ENCODE data around the gene TSHZ2. TPM values are rescaled to one million over a fixed set of nuclear protein-coding genes. Genes with fewer than 3 reads are reported as not detected.

TSHZ2 gene
- total and polyA plus RNA-seq, 9 of the 15 experiments (the other 6 are each of a cell fraction or from before 2014, with no cell fraction given), result 0.03 to 0.20 (median 0.05) TPM; not detected in 4

GRCh38 chr20:53081916-53082863 is 110.0 kb downstream of the TSHZ2 start:
- no peak for DNase-seq (ENCODE audit: extremely low read depth in 1 of 4, low spot score in 3 of 4)
- Histone ChIP-seq H3K9ac (ENCODE audit: insufficient read depth in 1 of 2, low read depth in 2 of 2, low read length in 2 of 2) (no peak overlapping the region), H3K9me3 (replicated peaks; ENCODE audit: control insufficient read depth, insufficient read depth, low read depth, low read length) (no peaks in the 10 kb centered on the region), H3K4me2 (ENCODE audit: insufficient read depth, low read length) (no peak overlapping the region), H3K4me1 (replicated peaks in 1 of 2; ENCODE audit: control insufficient read depth in 2 of 2, insufficient read depth in 2 of 2, low read length in 2 of 2) (no peaks in the 10 kb centered on the region), H3K36me3 (ENCODE audit: control insufficient read depth, insufficient read depth, low read length) (no peaks in the 10 kb centered on the region), H3K27me3 (ENCODE audit: control insufficient read depth in 2 of 2, insufficient read depth in 2 of 2, low read length in 2 of 2) (peaks cover 11 to 12% of the 10 kb centered on the region in 2 experiments), H3K9me1 (ENCODE audit: control insufficient read depth, insufficient read depth, low read length) (no peaks in the 10 kb centered on the region), H3K79me2 (ENCODE audit: control insufficient read depth, insufficient read depth, low read length) (no peaks in the 10 kb centered on the region), H3K27ac (ENCODE audit: extremely low read depth, low read depth, low read length) (no peak overlapping the region), H2AFZ (ENCODE audit: low read depth, low read length) (no peak overlapping the region), H4K20me1 (replicated peaks; ENCODE audit: control insufficient read depth, insufficient read depth, low read length) (no peaks in the 10 kb centered on the region), H3K4me3 (no peak overlapping the region)
- no peak for ATAC-seq
- BruUV-seq (replicated peaks), result no TSS peak
- intact Hi-C loops (cut with micrococcal nuclease) (no loop called here), in situ Hi-C loops (cut with MboI) (no loop called here)
- no peak for FAIRE-seq
- ChIA-PET POLR2A (no interaction called here), CTCF (ENCODE audit: low intra/inter-chr PET ratio) (no interaction called here)
- WGBS (ENCODE audit: insufficient coverage, low coverage, missing lambda C conversion rate), result 2% methylated on average over 10 of the region's 10 CpGs
- no peak for TF ChIP-seq BMI1 (IDR thresholded peaks at IDR 0.05; ENCODE audit: low read length)
- TF ChIP-seq CEBPZ (IDR thresholded peaks at IDR 0.05; ENCODE audit: borderline replicate concordance, low read depth, low read length), result no peak
- no peak for TF ChIP-seq ZNF184 (CRISPR knock-in tag; IDR thresholded peaks at IDR 0.05)
- TF ChIP-seq BCOR (IDR thresholded peaks at IDR 0.05), result no peak
- no peak for TF ChIP-seq HNRNPLL (IDR thresholded peaks at IDR 0.05; ENCODE audit: low read depth, low read length, poor library complexity, severe bottlenecking)
- no peak for TF ChIP-seq MAFG (tag; conservative IDR thresholded peaks at IDR 0.05)
- no peak for TF ChIP-seq ASH1L (IDR thresholded peaks at IDR 0.05; ENCODE audit: borderline replicate concordance, low read depth, partially characterized antibody)
- no peak for TF ChIP-seq TRIM24 (IDR thresholded peaks at IDR 0.05)
